NCI-H2107 treated with DMSO at 0.1 percent for 48 hours (cell line): ENCODE data around the gene PRMT2.

ENCODE experiments used
- DNase-seq: peaks from one replicate; lab custom pipeline; 2025; ENCODE audit not compliant: unreplicated experiment; lab: John Stamatoyannopoulos, UW

PRMT2 gene

DNA sequence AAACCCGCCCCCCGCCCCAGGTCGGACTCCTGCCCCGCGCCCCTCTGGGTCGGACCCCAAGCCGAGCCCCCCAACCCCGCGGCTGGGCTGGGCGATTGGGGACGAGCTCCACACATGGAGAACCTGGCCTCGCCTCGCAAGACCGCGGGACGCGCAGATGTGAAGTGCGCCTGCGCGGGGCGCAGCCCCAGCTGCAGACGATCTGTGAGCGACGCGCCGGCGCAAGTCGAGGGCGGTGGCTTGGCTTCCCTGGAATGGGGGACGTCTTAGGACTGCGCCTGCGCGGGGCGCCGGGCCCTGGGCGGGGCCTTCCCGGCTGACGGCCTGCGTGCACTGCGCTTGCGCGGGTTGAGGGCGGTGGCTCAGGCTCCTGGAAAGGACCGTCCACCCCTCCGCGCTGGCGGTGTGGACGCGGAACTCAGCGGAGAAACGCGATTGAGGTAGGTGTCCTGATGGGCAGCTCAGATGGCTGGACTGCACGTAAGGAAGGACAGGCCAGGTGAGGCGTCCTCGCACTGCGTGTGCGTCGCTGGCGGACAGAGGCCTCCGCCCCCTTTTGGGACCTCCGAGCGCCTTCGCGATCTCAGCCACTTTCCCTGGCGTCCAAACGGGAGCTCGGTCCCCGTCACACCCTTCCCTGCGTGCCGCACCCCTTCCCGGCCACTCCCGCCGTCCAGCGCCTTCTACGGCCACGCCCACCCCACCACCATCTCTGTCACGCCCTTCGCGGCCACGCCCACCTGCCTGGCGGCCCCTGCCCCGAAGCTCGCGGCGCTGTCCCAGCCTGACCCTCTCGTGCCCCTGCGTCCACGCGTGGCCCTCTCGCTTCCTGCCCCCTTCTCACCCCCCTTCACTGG, at the start of gene PRMT2:
Gene PRMT2, plus strand, starts transcription at position 351 of the 857 bp plus-strand sequence. CDS start 1,278 bp downstream, outside the sequence.
- peak; percentile 95 for DNase-seq

DNA sequence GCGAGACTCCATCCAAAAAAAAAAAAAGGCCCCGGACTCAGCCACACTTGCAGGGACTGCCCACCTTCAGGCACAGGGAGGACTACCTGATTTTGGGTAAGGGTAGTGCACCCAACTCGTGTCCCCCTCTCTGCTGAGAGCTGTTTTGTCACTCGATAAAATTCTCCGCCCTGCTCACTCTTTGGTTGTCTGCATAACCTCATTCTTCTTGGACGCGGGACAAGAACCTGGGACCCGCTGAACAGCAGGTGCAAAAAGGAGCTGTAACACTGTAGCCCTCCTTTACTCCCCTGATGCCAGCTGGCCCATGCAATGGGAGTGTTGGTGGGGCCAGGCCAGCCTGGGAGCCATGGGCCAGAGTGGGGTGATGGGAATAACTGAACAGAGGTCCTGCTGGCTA, 41.2 kb upstream of the PRMT2 start:
- DNase-seq, result no peak

DNA sequence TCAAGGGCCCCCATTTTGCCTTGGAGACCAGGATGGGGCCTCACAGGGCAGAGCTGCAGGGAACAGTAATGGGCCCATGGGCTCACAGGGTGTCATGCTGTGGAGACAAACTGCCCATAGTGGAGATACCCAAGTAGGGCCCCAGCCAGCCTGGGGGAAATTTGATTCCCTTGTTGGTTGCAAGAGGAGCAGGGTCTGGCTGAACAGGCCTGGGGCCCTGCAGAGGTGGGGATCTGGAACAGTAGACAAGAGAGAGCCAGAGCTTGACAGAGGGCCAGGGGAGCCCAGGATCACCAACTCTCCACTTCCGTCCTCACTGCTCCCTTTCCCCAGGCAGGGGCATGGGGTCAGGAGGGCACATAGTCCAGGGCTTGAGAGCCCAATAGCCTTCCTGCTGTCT, 39.3 kb upstream of the PRMT2 start:
- DNase-seq, result no peak

DNA sequence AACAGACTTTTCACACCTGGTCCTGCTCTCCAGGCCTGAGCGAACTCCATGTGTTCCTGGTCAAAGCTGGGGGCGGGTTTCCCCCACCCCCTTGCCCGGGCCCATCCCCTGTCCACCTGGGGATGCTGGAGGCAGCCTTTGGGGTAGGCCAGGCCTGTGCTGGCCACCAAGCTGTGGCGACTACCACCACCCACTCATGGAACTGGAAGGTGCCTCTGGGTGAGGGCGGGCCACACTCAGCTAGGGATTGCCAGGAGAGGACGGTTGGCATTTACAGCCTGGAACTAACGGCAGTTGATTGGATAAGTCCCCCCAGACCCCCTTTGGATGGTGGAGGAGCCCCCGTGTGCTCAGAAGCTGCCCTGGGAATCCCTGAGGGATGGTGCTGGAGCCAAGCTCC, 38.4 kb upstream of the PRMT2 start:
- DNase-seq, result no peak

DNA sequence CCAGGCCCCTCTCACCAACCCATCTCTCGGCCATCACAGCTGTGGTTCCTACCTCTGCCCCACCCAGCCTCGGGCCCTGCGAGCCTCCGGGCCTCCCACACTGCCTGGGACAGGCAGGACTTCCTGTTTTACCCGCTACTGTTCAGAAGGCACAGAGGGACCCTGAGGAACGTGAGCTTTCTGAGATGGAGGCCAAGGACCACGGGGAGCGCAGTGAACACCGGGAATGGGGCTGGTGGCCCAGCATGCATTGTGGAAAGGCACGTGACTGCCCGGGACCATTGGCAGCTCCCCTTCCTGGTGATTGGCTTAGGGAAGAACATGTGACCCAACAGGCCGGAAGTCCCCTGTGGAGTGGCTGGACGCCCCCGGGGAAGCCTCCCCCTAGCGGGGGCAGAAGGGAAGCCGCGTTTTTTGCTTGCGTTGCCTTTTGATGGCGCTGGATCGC, 37.6 kb upstream of the PRMT2 start:
- no peak for DNase-seq

DNA sequence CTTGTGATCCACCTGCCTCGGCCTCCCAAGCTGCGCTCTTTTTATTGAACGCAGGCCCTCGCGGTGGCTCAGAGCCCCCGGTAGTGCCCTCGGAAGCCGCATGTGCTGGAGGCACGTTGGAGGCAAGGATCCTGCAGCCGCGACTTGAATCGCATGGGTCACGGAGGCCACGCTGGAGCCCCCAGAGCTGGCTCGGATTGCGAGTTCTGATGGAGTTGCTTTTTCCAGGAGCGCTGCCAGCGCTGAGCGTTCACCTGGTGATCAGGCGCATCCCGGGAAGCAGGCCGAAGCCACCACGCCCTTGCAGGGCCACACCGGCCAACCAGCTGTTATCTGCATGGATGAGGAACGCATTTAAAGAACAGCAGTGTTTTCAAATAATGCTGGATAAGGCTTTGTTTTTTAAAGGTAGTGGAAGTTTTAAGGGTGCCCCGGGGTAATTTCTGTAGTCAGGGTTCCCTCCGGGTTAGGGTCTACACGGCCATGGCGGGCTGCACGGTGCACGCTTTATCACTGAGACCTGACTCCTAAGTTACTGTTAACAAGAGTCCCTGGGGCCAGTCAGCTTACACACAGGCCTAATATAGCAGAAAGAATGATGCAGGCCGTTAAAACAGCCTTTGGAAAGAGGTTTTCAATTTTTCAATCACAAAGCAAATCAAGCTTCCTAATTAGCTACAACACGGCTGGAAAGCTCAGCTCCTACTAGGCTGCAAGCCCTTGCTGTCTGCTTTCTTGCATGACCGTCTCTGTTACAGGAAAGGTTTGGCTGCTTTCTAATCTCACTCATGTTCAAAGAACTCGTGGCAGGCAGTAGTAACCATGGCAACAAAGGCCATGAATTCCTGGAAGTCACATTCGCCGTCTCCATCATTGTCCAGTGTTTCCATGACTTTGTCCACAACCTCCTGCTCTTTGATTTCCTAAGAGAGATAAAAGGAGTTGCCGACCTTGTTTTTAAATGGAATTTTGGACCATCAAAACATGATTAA, 36.6 kb upstream of the PRMT2 start:
- no peak for DNase-seq

DNA sequence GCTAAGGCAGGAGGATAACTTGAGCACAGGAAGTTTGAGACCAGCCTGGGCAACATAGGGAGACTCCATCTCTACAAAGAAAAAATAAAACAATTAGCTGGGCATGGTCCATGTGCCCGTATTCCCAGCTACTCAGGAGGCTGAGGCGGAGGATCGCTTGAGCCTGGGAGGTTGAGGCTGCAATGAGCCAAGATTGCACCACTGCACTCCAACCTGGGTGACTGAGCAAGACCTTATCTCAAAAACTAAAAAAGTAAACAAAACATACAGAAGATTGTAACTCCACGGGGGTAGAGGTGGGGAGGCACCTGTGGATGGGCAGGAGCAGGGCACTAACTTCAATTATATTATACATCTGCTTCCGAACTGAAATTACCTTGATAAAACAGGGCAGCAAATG, 35.2 kb upstream of the PRMT2 start:
- DNase-seq, result no peak

DNA sequence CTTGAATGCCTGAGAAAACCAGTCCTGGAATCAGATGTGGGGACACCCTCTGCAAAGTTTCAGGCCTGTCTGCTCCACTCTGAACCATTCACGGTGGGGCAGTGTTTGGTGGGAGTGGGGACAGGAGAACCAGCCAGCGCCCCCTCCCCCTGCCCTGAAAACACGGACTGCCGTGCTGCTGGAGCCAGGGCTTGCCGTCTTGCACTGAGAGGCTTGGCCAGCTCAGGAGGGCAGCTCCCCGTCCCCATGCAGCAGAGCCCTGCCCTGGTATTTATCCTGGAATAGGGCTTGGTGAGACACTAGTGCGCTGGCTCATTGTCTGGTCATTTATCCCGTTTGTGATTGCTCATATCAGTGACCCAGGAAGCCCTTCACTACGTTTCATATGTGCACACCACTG, 34.5 kb upstream of the PRMT2 start:
- DNase-seq, result no peak

DNA sequence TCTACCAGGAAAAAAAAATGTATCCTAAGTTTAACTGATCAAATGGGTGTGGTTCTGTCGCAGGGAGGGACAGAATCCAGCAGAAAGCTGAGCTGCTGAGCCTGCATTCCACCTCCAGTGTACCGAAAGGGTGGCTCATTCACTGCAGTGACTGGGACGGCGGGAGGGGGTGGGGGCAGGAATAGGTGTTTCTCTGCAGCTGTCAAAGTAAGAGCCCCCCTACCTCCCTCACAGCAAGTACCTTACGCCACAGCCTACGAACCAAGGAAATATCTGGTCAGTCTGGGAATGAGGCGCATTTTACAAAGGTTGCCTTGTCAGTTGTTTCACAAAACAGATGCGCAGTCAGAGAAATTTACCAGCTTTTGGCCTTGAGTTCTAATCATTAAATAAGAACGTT, 32.2 kb upstream of the PRMT2 start:
- DNase-seq, result no peak

DNA sequence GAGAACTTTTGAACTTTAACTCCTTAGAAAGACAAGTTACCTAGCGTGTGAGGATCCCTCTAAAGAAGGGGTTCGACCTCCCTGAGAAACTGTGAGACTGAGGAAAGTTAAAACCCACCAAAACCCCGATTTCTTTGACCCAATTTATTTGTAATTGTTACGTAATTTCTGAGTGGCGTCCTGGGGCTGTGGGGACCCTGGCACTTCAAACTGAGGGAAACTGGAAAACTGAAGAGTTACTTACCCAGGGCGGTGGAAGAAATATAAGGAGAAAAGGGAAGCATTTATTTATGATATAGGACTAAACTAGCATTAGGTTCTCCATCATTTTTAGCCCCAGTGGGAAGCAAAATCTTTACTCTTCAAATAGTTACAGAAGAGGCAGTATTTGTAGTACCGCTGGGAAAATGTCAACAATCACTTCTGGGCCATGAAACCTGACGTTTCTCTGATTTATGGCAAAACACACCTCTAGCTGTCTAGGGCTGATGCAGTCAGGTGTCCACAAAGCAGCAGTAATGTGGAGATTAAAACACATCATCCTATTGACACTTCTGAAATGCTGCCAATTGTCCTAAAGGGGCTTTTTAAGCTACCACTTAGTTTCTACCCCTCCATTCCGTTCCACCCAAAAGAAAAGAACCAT, 31.0 kb upstream of the PRMT2 start:
- DNase-seq, result no peak

DNA sequence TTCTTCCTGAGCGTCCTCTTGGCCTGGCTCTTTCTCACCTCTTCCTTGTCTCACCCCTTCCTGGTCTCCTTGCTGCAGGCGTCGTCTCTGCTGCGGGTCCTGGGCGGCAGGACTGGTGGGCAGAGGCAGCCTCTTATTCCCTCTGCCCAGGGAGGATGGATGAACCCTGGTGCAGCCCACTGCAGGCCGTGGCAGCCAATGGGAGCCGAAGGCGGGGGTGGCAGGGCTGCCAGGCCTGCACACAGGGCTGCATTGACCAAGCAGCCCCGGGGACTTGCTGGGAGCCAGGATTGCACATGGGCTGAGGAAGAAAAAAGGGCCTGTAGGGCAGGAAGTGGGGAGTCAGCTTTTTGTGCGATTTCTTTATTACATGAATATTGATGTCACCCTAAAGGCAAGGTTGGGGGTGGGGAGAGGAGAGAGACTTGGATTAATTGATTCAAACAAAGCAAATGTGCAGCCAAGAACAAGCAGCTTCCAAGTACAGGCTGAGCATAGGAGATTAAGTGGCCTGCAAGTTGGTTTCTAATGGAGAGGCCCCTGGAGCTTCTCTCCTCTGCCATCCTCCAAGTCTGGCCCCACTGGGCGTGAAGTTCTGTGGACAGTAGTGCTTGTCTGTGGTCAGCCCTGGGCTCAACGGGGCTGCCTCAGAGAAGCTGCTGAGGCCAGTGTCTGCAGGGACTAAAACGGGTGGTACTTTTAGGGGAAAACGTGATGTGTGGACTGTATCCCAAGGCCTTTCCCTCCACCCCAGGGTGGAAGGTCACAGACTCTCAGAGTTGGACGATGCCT, 30.3 kb upstream of the PRMT2 start, which contains the start of gene S100B:
Gene S100B, minus strand, starts transcription at position 108 of the 792 bp plus-strand sequence. CDS start 2,667 bp downstream, outside the sequence.
- DNase-seq, result no peak

DNA sequence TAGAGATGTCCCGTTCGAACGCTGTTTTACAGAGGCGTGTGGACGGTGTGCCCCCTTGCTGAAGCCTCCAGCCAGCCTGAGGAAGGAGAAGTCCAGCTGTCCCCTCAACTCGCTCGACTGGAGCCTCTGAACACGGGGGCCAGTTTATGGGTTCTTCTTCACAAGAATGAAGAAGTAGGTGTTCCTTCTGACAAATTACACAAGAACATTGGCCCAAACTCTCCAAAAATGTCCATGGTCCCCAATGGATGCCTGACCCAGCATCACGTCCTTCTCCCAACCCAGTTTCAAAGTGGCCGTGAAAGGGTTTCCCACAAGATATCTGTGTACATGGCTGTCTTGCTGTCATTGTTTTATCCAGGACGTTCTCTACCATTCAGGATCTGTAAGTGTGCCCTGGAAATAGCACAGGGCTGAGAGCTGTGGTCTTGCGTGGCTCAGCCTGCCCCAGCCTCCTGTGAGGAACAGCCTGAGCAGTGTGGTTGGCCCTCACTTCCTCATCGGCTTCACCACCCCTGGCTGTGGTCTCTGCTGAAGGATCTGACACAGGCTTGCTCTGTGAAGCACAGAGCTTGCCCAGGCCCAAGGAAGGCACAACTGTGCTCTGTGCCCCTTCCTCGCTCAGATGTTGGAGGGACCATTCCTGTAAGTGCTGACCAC, 29.6 kb upstream of the PRMT2 start:
- DNase-seq, result no peak

DNA sequence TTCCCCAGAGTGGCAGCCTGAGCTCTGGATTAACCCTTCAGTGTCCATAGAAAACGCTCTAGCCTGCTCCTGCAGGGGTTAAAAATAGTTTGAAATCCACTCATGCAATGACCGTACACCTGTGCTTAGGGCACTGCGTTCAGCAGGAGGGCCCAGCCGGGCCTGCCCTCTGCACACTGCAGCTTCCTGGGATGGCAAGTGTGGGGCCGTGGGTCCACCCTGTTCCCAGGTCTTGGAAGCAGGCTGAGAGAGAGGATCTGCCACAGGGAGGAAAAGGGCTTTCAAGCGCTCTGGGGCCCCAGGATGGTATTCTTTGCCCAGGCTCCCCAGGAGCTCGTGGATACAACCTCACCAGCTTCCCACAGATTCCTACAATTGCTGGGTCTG, 29.1 kb upstream of the PRMT2 start:
- no peak for DNase-seq

DNA sequence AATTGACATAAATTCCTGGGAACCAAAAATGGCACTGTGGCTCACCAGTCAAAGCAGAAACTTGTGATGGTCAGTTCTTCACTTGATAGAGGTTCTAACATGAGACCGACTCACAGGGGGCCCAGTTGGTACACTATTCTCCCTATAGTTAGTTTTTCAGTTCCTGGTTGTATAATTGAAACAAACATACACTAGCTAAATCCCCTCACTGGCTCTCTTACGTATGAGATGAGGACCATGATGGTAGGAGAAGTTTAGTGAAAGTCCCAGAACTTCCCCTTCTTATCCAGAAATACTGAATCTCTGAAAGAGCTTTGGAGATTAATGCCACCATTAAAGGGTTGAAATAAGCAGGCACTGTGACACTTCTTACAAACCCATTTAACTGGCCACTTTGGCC, 27.8 kb upstream of the PRMT2 start:
- DNase-seq, result no peak

DNA sequence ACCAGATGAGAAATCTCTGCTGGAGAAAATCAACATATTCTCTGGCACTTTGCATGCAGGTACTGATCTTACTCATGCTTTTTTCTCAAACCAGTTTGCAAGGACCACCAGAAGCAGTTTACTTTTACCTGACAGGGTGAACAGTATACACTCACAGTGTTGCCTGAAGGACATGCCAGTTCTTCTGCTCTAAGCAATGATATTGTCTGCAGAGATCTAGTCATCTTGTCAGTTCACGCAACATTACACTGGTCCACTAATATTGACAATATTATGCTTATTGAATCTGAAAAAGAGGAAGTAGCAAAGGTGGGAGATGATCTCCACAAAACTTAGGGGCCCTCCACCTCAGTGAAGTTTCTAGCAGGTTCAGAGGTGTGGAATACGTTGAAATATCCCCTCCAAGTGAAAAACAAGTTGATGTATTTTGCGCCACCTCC, 26.8 kb upstream of the PRMT2 start:
- DNase-seq, result no peak

DNA sequence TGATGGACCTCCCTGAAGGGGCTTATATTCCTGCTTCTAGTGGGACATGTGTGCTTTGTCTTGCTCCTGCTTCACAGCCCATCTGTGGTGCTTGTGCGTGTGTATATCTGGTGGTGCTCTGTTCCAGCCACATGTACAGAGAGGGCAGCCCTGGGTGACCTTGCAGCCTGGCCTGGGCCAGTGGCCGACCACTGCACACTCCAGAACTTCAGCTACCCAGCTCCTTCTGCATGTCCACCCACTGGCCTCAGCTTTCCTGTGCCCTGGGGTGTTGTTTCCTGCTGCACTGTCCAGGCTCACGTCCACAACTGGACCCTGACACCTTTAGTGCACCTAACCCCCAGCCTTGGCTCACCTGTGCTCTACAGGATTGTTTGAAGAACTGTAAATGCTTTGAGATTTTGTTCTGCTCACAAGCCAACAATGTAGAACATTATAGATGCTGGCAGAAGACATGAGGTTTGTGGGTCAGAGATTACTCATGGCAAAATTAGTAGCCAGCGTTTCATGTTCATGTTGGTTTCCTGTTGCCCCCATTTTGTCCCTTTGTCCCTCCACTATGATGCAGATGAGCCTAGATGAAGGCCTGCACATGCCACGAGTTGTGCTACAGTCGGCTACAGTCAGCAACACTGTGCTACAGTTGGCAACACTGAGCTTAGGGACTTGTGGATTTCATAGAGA, 25.3 kb upstream of the PRMT2 start:
- no peak for DNase-seq

DNA sequence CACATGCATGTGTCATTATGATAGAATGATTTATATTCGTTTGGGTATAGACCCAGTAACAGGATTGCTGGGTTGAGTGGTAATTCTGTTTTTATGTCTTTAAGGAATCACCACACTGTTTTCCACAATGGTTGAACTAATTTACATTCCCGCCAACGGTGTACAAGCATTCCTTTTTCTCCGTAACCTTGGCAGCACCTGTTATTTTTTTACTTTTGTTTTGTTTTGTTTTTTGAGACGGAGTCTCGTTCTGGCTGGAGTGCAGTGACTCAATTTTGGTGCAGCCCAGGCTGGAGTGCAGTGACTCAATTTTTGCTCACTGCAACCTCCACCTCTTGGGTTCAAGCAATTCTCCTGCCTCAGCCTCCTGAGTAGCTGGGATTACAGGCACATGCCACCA, 22.1 kb upstream of the PRMT2 start:
- no peak for DNase-seq

DNA sequence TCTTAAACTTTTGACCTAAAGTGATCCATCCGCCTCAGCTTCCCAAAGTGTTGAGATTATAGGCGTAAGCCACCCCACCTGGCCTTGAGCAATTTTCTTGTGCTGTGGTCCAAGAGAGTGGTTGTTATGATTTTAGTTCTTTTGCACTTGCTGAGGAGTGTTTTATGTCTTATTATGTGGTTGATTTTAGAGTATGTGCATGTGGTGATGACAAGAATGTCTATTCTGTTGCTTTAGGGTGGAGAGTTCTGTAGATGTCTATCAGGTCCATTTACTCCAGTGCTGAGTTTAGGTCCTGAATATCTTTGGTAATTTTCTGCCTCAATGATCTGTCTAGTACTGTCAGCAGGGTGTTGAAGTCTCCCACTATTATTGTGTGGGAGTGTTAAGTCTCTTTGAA, 19.4 kb upstream of the PRMT2 start:
- no peak for DNase-seq

DNA sequence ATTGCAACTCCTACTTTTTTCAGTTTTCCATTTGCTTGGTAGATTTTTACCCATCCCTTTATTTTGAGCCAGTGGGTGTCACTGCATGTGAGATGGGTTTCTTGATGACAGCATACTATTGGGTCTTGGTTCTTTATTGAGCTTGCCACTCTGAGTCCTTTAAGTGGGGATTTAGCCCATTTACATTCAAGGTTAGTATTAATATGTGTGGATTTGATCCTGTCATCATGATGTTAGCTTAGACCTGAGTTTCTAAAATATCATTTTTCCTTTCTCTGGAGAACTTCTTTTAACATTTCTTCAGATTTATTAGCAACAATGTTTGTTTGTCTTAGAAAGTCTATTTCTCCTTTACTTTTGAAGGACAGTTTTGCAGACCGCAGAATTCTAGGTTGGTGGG, 18.8 kb upstream of the PRMT2 start:
- DNase-seq, result no peak
